IMR-90 (cell line): ENCODE measurements around the gene SLC5A11. TPM values are rescaled to one million over a fixed set of nuclear protein-coding genes. Genes with fewer than 3 reads are reported as not detected.
A peak's percentile ranks its signal among the peaks of the same experiment; 100 is the strongest.

ENCODE experiments used
- ATAC-seq: fragments of 200-7000 bp; cut with Tn5 transposase; 2 replicates; pipeline ENCODE4 v1.9.1; 2020; ENCODE audit warnings: low read depth, mild to moderate bottlenecking, moderate library complexity
- BruUV-seq: library from RNA; stranded (reverse); fragments of 400-500 nt; replicated peaks from 2 replicates; lab custom pipeline; 2021; lab: Mats Ljungman, UMichigan
- CTCF ChIA-PET: fragments of 300-600 bp; formaldehyde crosslinking; extraction: SDS; loops from one replicate; lab custom pipeline; 2021; ENCODE audit warnings: antibody characterized with exemption; lab: Yijun Ruan, JAX
- POLR2A ChIA-PET: fragments of 300-600 bp; sonication (Branson Sonifier 250); formaldehyde crosslinking; loops from one replicate; lab custom pipeline; 2022; ENCODE audit warnings: antibody characterized with exemption; ENCODE audit not compliant: unreplicated experiment; lab: Charles Lee
- DNase-seq: peaks from one replicate; pipeline ENCODE4 v3.0.0; 2013
- H2AFZ ChIP-seq: replicated peaks from 2 replicates; pipeline ENCODE3; 2013; ENCODE audit warnings: low read length, mild to moderate bottlenecking; ENCODE audit not compliant: poor library complexity
- H2AK5ac ChIP-seq: 2 replicates; pipeline ENCODE4 v1.6.1; 2013; ENCODE audit warnings: low read depth, low read length, inconsistent platforms
- H2AK9ac ChIP-seq: replicated peaks from 2 replicates; pipeline ENCODE3; 2013; ENCODE audit warnings: mild to moderate bottlenecking, low read depth, low read length, moderate library complexity; ENCODE audit not compliant: poor library complexity
- H2BK120ac ChIP-seq: 2 replicates; pipeline ENCODE4 v1.6.1; 2013; ENCODE audit warnings: low read depth, low read length, inconsistent platforms
- H2BK15ac ChIP-seq: 3 replicates; pipeline ENCODE4 v1.6.1; 2013; ENCODE audit warnings: low read depth, low read length, inconsistent platforms
- H2BK20ac ChIP-seq: 2 replicates; pipeline ENCODE4 v1.6.1; 2013; ENCODE audit warnings: low read depth, mild to moderate bottlenecking, inconsistent platforms, low read length, moderate library complexity
- H2BK5ac ChIP-seq: 2 replicates; pipeline ENCODE4 v1.6.1; 2013; ENCODE audit warnings: mild to moderate bottlenecking, low read depth, low read length, inconsistent platforms; ENCODE audit not compliant: poor library complexity, severe bottlenecking
- H3K14ac ChIP-seq: replicated peaks from 2 replicates; pipeline ENCODE4 v1.6.1; 2013; ENCODE audit warnings: low read depth, low read length, inconsistent platforms
- H3K18ac ChIP-seq: 2 replicates; pipeline ENCODE4 v1.6.1; 2013; ENCODE audit warnings: low read depth, low read length, control low read depth
- H3K23ac ChIP-seq: 2 replicates; pipeline ENCODE4 v1.6.1; 2013; ENCODE audit warnings: low read depth, low read length, inconsistent platforms
- H3K27ac ChIP-seq: 2 replicates; pipeline ENCODE4 v1.5.1; 2013; ENCODE audit warnings: mild to moderate bottlenecking, control low read depth, low read length; ENCODE audit not compliant: insufficient read depth
- H3K27me3 ChIP-seq: 2 replicates; pipeline ENCODE4 v1.6.1; 2013; ENCODE audit warnings: low read length; ENCODE audit not compliant: control insufficient read depth, insufficient read depth
- H3K36me3 ChIP-seq: 2 replicates; pipeline ENCODE4 v1.6.1; 2013; ENCODE audit warnings: low read length, mixed read lengths; ENCODE audit not compliant: control insufficient read depth, insufficient read depth
- H3K4ac ChIP-seq: 2 replicates; pipeline ENCODE4 v1.6.1; 2013; ENCODE audit warnings: low read depth, low read length, inconsistent platforms
- H3K4me1 ChIP-seq: 2 replicates; pipeline ENCODE4 v1.6.1; 2013; ENCODE audit warnings: low read length, mixed read lengths; ENCODE audit not compliant: control insufficient read depth, insufficient read depth
- H3K4me2 ChIP-seq: 2 replicates; pipeline ENCODE4 v1.6.1; 2013; ENCODE audit warnings: low read depth, mild to moderate bottlenecking, control low read depth, low read length, moderate library complexity
- H3K4me3 ChIP-seq: 2 replicates; pipeline ENCODE4 v1.5.1; 2013; ENCODE audit warnings: low read depth, mild to moderate bottlenecking, control low read depth, low read length, moderate library complexity; ENCODE audit not compliant: insufficient read depth
- H3K56ac ChIP-seq: 2 replicates; pipeline ENCODE4 v1.6.1; 2013; ENCODE audit warnings: low read length, inconsistent platforms; ENCODE audit not compliant: insufficient read depth; ENCODE audit errors: extremely low read depth
- H3K79me1 ChIP-seq, 2 experiments: 2 replicates each; pipeline ENCODE4 v1.6.1; 2013; ENCODE audit warnings: low read length in 2 of 2, inconsistent platforms in 1 of 2, low read depth in 1 of 2
- H3K9ac ChIP-seq: 2 replicates; pipeline ENCODE4 v1.6.1; 2013; ENCODE audit warnings: low read depth, low read length, control low read depth
- H3K9me1 ChIP-seq: 2 replicates; pipeline ENCODE4 v1.6.1; 2013; ENCODE audit warnings: low read length, inconsistent platforms; ENCODE audit not compliant: insufficient read depth
- H3K9me3 ChIP-seq: 2 replicates; pipeline ENCODE4 v1.6.1; 2013; ENCODE audit warnings: low read length; ENCODE audit not compliant: control insufficient read depth, insufficient read depth
- H4K20me1 ChIP-seq: 2 replicates; pipeline ENCODE4 v1.6.1; 2013; ENCODE audit warnings: low read length, inconsistent platforms; ENCODE audit not compliant: insufficient read depth
- H4K5ac ChIP-seq: 2 replicates; pipeline ENCODE4 v1.6.1; 2013; ENCODE audit warnings: mild to moderate bottlenecking, low read depth, low read length, control low read depth
- H4K8ac ChIP-seq, 2 experiments: 2 replicates each; pipeline ENCODE4 v1.6.1; 2013; ENCODE audit warnings: low read depth in 2 of 2, low read length in 2 of 2, control low read depth in 1 of 2, inconsistent platforms in 1 of 2
- H4K91ac ChIP-seq: 2 replicates; pipeline ENCODE4 v1.6.1; 2013; ENCODE audit warnings: low read depth, low read length, inconsistent platforms; ENCODE audit not compliant: insufficient read depth
- BHLHE40 ChIP-seq: fragments of 150-350 bp; IDR thresholded peaks from 2 replicates; pipeline ENCODE4 v1.6.1; 2016; ENCODE audit warnings: mild to moderate bottlenecking, low read depth, low read length
- CEBPB ChIP-seq: IDR thresholded peaks from 2 replicates; pipeline ENCODE4 v1.6.1; 2012; ENCODE audit warnings: low read depth, low read length, improper control_type of control experiment
- CHD1 ChIP-seq: IDR thresholded peaks from 2 replicates; pipeline ENCODE4 v1.6.1; 2012; ENCODE audit warnings: low read depth, low read length, improper control_type of control experiment
- ELK1 ChIP-seq: fragments of 150-350 bp; IDR thresholded peaks from 2 replicates; pipeline ENCODE4 v1.6.1; 2016; ENCODE audit warnings: low read depth, mild to moderate bottlenecking, low read length, moderate library complexity, borderline replicate concordance
- FOS ChIP-seq: fragments of 150-350 bp; IDR thresholded peaks from 2 replicates; pipeline ENCODE4 v1.6.1; 2016; ENCODE audit warnings: low read depth, low read length
- MAFK ChIP-seq: IDR thresholded peaks from 2 replicates; pipeline ENCODE4 v1.6.1; 2012; ENCODE audit warnings: low read depth, low read length, improper control_type of control experiment
- MAZ ChIP-seq: IDR thresholded peaks from 2 replicates; pipeline ENCODE4 v1.6.1; 2012; ENCODE audit warnings: low read depth, mild to moderate bottlenecking, low read length, improper control_type of control experiment, moderate library complexity, borderline replicate concordance
- MXI1 ChIP-seq: IDR thresholded peaks from 2 replicates; pipeline ENCODE4 v1.6.1; 2012; ENCODE audit warnings: low read depth, mild to moderate bottlenecking, low read length, moderate library complexity, borderline replicate concordance
- NFE2L2 ChIP-seq: fragments of 150-350 bp; IDR thresholded peaks from 2 replicates; pipeline ENCODE4 v1.6.1; 2016; ENCODE audit warnings: low read depth, mild to moderate bottlenecking, low read length
- POLR2A ChIP-seq: IDR thresholded peaks from 2 replicates; pipeline ENCODE4 v1.6.1; 2012; ENCODE audit warnings: mild to moderate bottlenecking, low read depth, low read length
- RAD21 ChIP-seq: IDR thresholded peaks from 2 replicates; pipeline ENCODE4 v1.6.1; 2012; ENCODE audit warnings: low read length, improper control_type of control experiment
- RCOR1 ChIP-seq: IDR thresholded peaks from 2 replicates; pipeline ENCODE4 v1.6.1; 2012; ENCODE audit warnings: mild to moderate bottlenecking, low read length, improper control_type of control experiment; ENCODE audit not compliant: insufficient replicate concordance
- RFX5 ChIP-seq: IDR thresholded peaks from 2 replicates; pipeline ENCODE4 v1.8.0; 2012; ENCODE audit warnings: low read depth, mild to moderate bottlenecking, low read length, moderate library complexity
- SMC3 ChIP-seq: fragments of 150-350 bp; IDR thresholded peaks from 2 replicates; pipeline ENCODE4 v1.6.1; 2016; ENCODE audit warnings: low read depth, mild to moderate bottlenecking, antibody characterized with exemption, low read length, moderate library complexity
- WGBS, 2 experiments: methylation state at CpG; one replicate each; pipeline versions ENCODE4 v1.1.5 to v1.1.7; 2013; ENCODE audit warnings: missing lambda C conversion rate in 2 of 2; ENCODE audit not compliant: insufficient read length in 1 of 2; ENCODE audit errors: extremely low coverage in 2 of 2; 5-methylcytosine and 5-hydroxymethylcytosine counted together
- dilution Hi-C: fragments of 300-500 bp; cut with HindIII; formaldehyde crosslinking; loops from one replicate; pipeline ENCODE4 v1.14.3; 2018; ENCODE audit warnings: low sequenced_read_pairs; ENCODE audit not compliant: unreplicated experiment
- in situ Hi-C: fragments of 300-500 bp; cut with MboI; formaldehyde crosslinking; loops from 3 replicates; pipeline ENCODE4 v1.14.3; 2019; ENCODE audit warnings: low sequenced_read_pairs, inconsistent platforms, mixed read lengths
- intact Hi-C: fragments of 100-400 bp; cut with micrococcal nuclease; formaldehyde crosslinking; loops from 2 replicates; pipeline ENCODE4 v1.10.0; 2022
- polyA plus RNA-seq, 3 experiments: library from polyadenylated mRNA; depleted of rRNA; stranded (reverse); fragments of >200 nt; gene quantifications; 2 replicates each; pipeline ENCODE4 v1.2.3, GENCODE V29; 2012; ENCODE audit warnings: low replicate concordance in 1 of 3
- total RNA-seq: library from RNA; depleted of rRNA; stranded (reverse); fragments of >200 nt; gene quantifications from 2 replicates; pipeline ENCODE4 v1.2.3, GENCODE V29; 2012
- TF ChIP-seq, protein P1 (sequence below): conservative IDR thresholded peaks from 2 replicates; pipeline ENCODE4 v1.5.1; 2012; ENCODE audit warnings: mild to moderate bottlenecking, low read depth, low read length, improper control_type of control experiment
- TF ChIP-seq, protein P2 (sequence below): fragments of 150-350 bp; IDR thresholded peaks from 2 replicates; pipeline ENCODE4 v1.6.1; 2017; ENCODE audit warnings: mild to moderate bottlenecking, antibody characterized with exemption, low read length, low read depth

The SLC5A11 gene
- total and polyA plus RNA-seq, 2 of the 4 experiments (the other 2 are of a cell fraction) = under 0.01 TPM; not detected in 1

GRCh38 chr16:24950275-24950674 is 104.5 kb downstream of the SLC5A11 start:
- no peak overlapping the region for H4K8ac ChIP-seq
- H3K4me3 ChIP-seq = no peak overlapping the region
- no peaks in the 10 kb centered on the region for H4K20me1 ChIP-seq
- no peak overlapping the region for H3K27ac ChIP-seq
- no peak overlapping the region for H2BK5ac ChIP-seq
- TF ChIP-seq CHD1 = no peak
- TF ChIP-seq NFE2L2 = no peak
- TF ChIP-seq MAZ = no peak
- no peak for TF ChIP-seq ELK1
- no peak for TF ChIP-seq FOS
- TF ChIP-seq RFX5 = no peak
- TF ChIP-seq, protein P1, sequence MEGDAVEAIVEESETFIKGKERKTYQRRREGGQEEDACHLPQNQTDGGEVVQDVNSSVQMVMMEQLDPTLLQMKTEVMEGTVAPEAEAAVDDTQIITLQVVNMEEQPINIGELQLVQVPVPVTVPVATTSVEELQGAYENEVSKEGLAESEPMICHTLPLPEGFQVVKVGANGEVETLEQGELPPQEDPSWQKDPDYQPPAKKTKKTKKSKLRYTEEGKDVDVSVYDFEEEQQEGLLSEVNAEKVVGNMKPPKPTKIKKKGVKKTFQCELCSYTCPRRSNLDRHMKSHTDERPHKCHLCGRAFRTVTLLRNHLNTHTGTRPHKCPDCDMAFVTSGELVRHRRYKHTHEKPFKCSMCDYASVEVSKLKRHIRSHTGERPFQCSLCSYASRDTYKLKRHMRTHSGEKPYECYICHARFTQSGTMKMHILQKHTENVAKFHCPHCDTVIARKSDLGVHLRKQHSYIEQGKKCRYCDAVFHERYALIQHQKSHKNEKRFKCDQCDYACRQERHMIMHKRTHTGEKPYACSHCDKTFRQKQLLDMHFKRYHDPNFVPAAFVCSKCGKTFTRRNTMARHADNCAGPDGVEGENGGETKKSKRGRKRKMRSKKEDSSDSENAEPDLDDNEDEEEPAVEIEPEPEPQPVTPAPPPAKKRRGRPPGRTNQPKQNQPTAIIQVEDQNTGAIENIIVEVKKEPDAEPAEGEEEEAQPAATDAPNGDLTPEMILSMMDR = no peak
- no peak for TF ChIP-seq MXI1
- TF ChIP-seq SMC3 = no peak
- TF ChIP-seq CEBPB = no peak
- TF ChIP-seq POLR2A = no peak
- TF ChIP-seq RAD21 = no peak; the same call in 1 of the 2 replicates
- no peak for TF ChIP-seq BHLHE40
- TF ChIP-seq, protein P2, sequence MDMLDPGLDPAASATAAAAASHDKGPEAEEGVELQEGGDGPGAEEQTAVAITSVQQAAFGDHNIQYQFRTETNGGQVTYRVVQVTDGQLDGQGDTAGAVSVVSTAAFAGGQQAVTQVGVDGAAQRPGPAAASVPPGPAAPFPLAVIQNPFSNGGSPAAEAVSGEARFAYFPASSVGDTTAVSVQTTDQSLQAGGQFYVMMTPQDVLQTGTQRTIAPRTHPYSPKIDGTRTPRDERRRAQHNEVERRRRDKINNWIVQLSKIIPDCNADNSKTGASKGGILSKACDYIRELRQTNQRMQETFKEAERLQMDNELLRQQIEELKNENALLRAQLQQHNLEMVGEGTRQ = no peak
- TF ChIP-seq MAFK = no peak
- TF ChIP-seq RCOR1 = no peak
- no peaks in the 10 kb centered on the region for H3K27me3 ChIP-seq
- peaks cover 55% of the 10 kb centered on the region for H3K36me3 ChIP-seq
- no peak overlapping the region for H3K4me2 ChIP-seq
- BruUV-seq = no TSS peak
- H3K9me1 ChIP-seq = peaks cover 16% of the 10 kb centered on the region; the same call in 1 of the 2 replicates
- H3K79me1 ChIP-seq = peaks cover 28 to 38% of the 10 kb centered on the region in 2 experiments
- no peak overlapping the region for H3K18ac ChIP-seq
- no peak overlapping the region for H4K5ac ChIP-seq
- H2BK20ac ChIP-seq = no peak overlapping the region
- CTCF ChIA-PET = no interaction called here
- H3K4ac ChIP-seq = no peak overlapping the region
- no peak overlapping the region for H2BK15ac ChIP-seq
- no peak overlapping the region for H3K56ac ChIP-seq
- no peak overlapping the region for H2AK5ac ChIP-seq
- dilution Hi-C loops = no loop called here
- no peak overlapping the region for H2AFZ ChIP-seq
- 20% methylated on average over 1 of the region's 5 CpGs; no CpG with 5 or more reads in 1 of the 2 experiments for WGBS, 2 experiments
- H3K14ac ChIP-seq = no peak overlapping the region
- POLR2A ChIA-PET = no interaction called here
- peak; percentile 84 for DNase-seq
- in situ Hi-C loops = no loop called here
- intact Hi-C loops = no loop called here
- H4K91ac ChIP-seq = no peak overlapping the region
- no peak overlapping the region for H3K23ac ChIP-seq
- H3K9me3 ChIP-seq = no peaks in the 10 kb centered on the region
- no peak overlapping the region for H2BK120ac ChIP-seq
- H3K9ac ChIP-seq = no peak overlapping the region
- H2AK9ac ChIP-seq = no peak overlapping the region
- peak; percentile 80 for ATAC-seq
- H3K4me1 ChIP-seq = no peaks in the 10 kb centered on the region
